ENCODE data around the gene RPN2.

Gene RPN2

GRCh38 chr20:37205794-37206193 is 26.7 kb downstream of the RPN2 start:
- TF ChIP-seq CTCF (IDR thresholded peaks at IDR 0.05) = no peak

- no peak for TF ChIP-seq CTCF (IDR thresholded peaks at IDR 0.05)
These were observed 28.0 kb downstream of the RPN2 start for GRCh38 chr20:37207171-37207570.

- TF ChIP-seq CTCF (IDR thresholded peaks at IDR 0.05) = no peak
These were observed 30.1 kb downstream of the RPN2 start for GRCh38 chr20:37209193-37209592.

- no peak for TF ChIP-seq CTCF (IDR thresholded peaks at IDR 0.05)
These were observed 30.7 kb downstream of the RPN2 start for GRCh38 chr20:37209661-37210314.

- TF ChIP-seq CTCF (IDR thresholded peaks at IDR 0.05) = no peak
These were observed 39.3 kb downstream of the RPN2 start for GRCh38 chr20:37218441-37218840.

GRCh38 chr20:37218976-37219375 is 39.8 kb downstream of the RPN2 start:
- no peak for TF ChIP-seq CTCF (IDR thresholded peaks at IDR 0.05)

GRCh38 chr20:37219751-37220668 is 40.9 kb downstream of the RPN2 start:
- no peak for TF ChIP-seq CTCF (IDR thresholded peaks at IDR 0.05)
